Vagina (tissue), 2 donors: Measurements from ENCODE around the gene MRTFA. TPM values are rescaled to one million over a fixed set of nuclear protein-coding genes. Genes with fewer than 3 reads are reported as not detected.

Experiments used
- DNase-seq, 2 donors: peaks; one replicate each; pipeline ENCODE4 v3.0.0-alpha.2; 2017; ENCODE audit errors: extremely low spot score in 2 of 2
- H3K27ac ChIP-seq: fragments of 200-600 bp; sonication (generic); one replicate; pipeline ENCODE4 v1.5.1; 2019
- H3K27me3 ChIP-seq: fragments of 200-600 bp; sonication (generic); one replicate; pipeline ENCODE4 v1.5.1; 2019
- H3K36me3 ChIP-seq, 2 donors: fragments of 200-600 bp; sonication (generic); one replicate each; pipeline ENCODE4 v1.5.1; 2017 to 2019
- H3K4me1 ChIP-seq: fragments of 200-600 bp; sonication (generic); one replicate; pipeline ENCODE4 v1.5.1; 2019
- H3K4me3 ChIP-seq, 2 donors: fragments of 200-600 bp; sonication (generic); 1 replicate in 1 of 2; 2 replicates in 1 of 2; pipeline ENCODE4 v1.5.1; 2016 to 2019
- H3K9me3 ChIP-seq: fragments of 200-600 bp; sonication (generic); one replicate; pipeline ENCODE4 v1.5.1; 2019
- CTCF ChIP-seq, 3 experiments: fragments of 450-650 bp in 2 of 3; fragments of 200-600 bp in 1 of 3; sonication (generic) in 1 of 3; IDR thresholded peaks; one replicate each; pipeline ENCODE4 v1.5.1; 2017 to 2019; ENCODE audit warnings: antibody characterized with exemption in 3 of 3, mild to moderate bottlenecking in 2 of 3, moderate library complexity in 2 of 3
- POLR2A ChIP-seq, 2 donors: fragments of 450-650 bp; IDR thresholded peaks; one replicate each; pipeline ENCODE4 v1.6.1; 2017; ENCODE audit warnings: antibody characterized with exemption in 2 of 2, mild to moderate bottlenecking in 2 of 2, moderate library complexity in 2 of 2
- POLR2AphosphoS5 ChIP-seq, 2 donors: sonication (generic); formaldehyde crosslinking; IDR thresholded peaks; one replicate each; pipeline ENCODE4 v1.9.0; 2017; ENCODE audit warnings: antibody characterized with exemption in 2 of 2, mild to moderate bottlenecking in 2 of 2, low read depth in 1 of 2; ENCODE audit not compliant: insufficient read depth in 1 of 2
- intact Hi-C: fragments of 100-400 bp; cut with DNase I; formaldehyde crosslinking; loops from one replicate; pipeline ENCODE4 v1.15.1; 2023
- total RNA-seq: library from RNA; depleted of rRNA; stranded (reverse); fragments of >200 nt; gene quantifications from one replicate; pipeline ENCODE4 v1.2.3, GENCODE V29; 2016

MRTFA gene
- total RNA-seq, 1 donor from 2014 or later = 99.4 TPM

- TF ChIP-seq CTCF (IDR thresholded peaks at IDR 0.05) (no peak), POLR2A (IDR thresholded peaks at IDR 0.05) (no peak)
- intact Hi-C loops = no loop called here
- H3K36me3 ChIP-seq = peaks cover 0 to 7% of the 10 kb centered on the region in 2 donors
- H3K9me3 ChIP-seq = no peaks in the 10 kb centered on the region
- no peak overlapping the region for H3K27ac ChIP-seq
- no peaks in the 10 kb centered on the region for H3K4me1 ChIP-seq
- no peaks in the 10 kb centered on the region for H3K27me3 ChIP-seq
- no peak for DNase-seq
- no peak overlapping the region for H3K4me3 ChIP-seq
Observed at GRCh38 chr22:40462195-40462984, 174.1 kb downstream of the MRTFA start.

GRCh38 chr22:40453671-40454070 is 182.8 kb downstream of the MRTFA start:
- intact Hi-C loops = no loop called here
- no peak overlapping the region for H3K27ac ChIP-seq
- no peak overlapping the region for H3K4me3 ChIP-seq
- H3K36me3 ChIP-seq = no peaks in the 10 kb centered on the region
- H3K9me3 ChIP-seq = no peaks in the 10 kb centered on the region
- peaks cover 46% of the 10 kb centered on the region for H3K4me1 ChIP-seq
- no peak for DNase-seq
- H3K27me3 ChIP-seq = no peaks in the 10 kb centered on the region
- TF ChIP-seq POLR2A (IDR thresholded peaks at IDR 0.05) (no peak), CTCF (IDR thresholded peaks at IDR 0.05) (no peak), POLR2AphosphoS5 (IDR thresholded peaks at IDR 0.05; ENCODE audit: insufficient read depth in 1 of 2, low read depth in 1 of 2) (no peak)

- H3K27ac ChIP-seq = no peak overlapping the region
- H3K4me3 ChIP-seq = no peak overlapping the region
- no peak for DNase-seq
- TF ChIP-seq POLR2A (IDR thresholded peaks at IDR 0.05) = no peak
- no peak for TF ChIP-seq CTCF (IDR thresholded peaks at IDR 0.05)
- TF ChIP-seq POLR2AphosphoS5 (IDR thresholded peaks at IDR 0.05; ENCODE audit: insufficient read depth in 1 of 2, low read depth in 1 of 2) = no peak
- H3K9me3 ChIP-seq = no peaks in the 10 kb centered on the region
- intact Hi-C loops = no loop called here
- no peaks in the 10 kb centered on the region for H3K27me3 ChIP-seq
- peaks cover 51% of the 10 kb centered on the region for H3K4me1 ChIP-seq
- H3K36me3 ChIP-seq = no peaks in the 10 kb centered on the region
Observed at GRCh38 chr22:40452730-40453487, 183.6 kb downstream of the MRTFA start.

- peaks cover 52% of the 10 kb centered on the region for H3K4me1 ChIP-seq
- intact Hi-C loops = no loop called here
Observed at GRCh38 chr22:40451210-40451609, 185.3 kb downstream of the MRTFA start.

More at GRCh38 chr22:40451210-40451609, 185.3 kb downstream of the MRTFA start:
- Histone ChIP-seq H3K36me3 (no peaks in the 10 kb centered on the region), H3K27me3 (no peaks in the 10 kb centered on the region), H3K27ac (no peak overlapping the region), H3K4me3 (no peak overlapping the region), H3K9me3 (no peaks in the 10 kb centered on the region)
- TF ChIP-seq CTCF (IDR thresholded peaks at IDR 0.05) (no peak), POLR2AphosphoS5 (IDR thresholded peaks at IDR 0.05; ENCODE audit: insufficient read depth in 1 of 2, low read depth in 1 of 2) (no peak), POLR2A (IDR thresholded peaks at IDR 0.05) (no peak)
- no peak for DNase-seq
